ENCODE results near the gene RNF167.

RNF167 gene

DNA sequence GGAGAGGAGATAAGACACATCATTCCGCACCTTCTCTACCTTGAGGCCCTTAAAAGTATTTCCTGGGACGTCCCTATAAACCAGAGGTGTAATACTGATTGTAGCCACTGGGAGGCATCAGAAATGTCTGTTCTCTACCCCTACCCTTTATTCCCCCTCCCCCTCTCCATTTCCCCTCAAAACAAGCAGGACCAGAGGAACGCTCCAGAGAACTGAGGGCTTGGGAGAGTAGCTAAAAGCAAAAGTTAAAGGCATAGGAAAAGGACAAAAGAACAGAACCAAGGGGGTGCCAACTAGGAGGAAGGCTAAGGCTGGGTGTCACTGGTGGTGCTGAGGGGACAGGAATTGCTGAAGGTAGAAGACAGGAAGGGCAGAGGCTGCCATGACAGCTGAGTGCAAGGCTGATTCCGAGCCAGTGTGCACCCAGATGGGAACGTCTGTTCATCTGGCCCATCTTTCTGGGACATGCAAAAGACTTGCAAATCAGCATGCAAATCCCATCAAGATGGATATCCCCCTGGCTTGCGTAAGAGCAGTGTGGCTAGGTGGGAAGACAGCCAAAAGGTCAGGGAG is 40.7 kb downstream of the RNF167 start:
- peak; percentile 74 for DNase-seq (ENCODE audit: low spot score)

DNA sequence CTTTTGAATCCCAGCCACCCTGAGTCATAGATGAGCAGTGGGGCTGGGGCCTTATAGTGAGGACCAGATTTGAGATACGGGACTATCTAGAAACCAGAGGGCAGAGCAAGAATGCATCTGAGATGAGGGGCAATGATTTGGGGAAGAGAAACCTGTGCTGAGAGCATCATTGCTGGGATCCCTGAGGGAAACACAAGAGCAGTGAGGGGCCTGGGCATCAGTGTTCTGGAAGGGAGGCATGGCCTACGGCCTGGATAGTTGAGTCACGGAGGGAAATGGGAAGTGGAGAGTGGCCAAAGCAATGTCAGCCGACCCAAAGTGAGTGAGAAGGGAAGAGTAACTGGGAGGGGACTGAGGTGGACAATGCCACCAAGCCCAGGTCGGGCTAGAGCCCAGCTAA is 42.2 kb downstream of the RNF167 start:
- DNase-seq (ENCODE audit: low spot score), result no peak

DNA sequence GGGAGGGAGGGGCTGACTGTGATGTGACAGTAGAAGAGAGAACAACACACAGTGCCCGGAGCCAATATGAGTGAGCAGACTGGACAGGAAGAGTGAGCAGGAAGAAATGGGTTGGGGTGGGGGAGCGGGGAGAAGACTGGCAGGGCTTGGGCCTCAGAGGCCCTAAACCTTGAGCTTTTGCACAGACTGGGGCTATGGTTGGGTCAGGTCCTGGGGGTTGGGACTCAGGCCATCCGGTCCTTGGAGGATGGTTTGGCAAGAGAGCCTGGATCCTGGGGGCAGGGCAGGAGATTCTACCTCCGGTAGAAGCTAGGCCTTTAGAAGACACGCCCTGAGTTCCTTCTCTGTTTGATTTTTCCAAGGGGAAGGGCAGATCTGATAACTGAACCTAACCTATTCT is 46.3 kb downstream of the RNF167 start:
- no peak for DNase-seq (ENCODE audit: low spot score)

DNA sequence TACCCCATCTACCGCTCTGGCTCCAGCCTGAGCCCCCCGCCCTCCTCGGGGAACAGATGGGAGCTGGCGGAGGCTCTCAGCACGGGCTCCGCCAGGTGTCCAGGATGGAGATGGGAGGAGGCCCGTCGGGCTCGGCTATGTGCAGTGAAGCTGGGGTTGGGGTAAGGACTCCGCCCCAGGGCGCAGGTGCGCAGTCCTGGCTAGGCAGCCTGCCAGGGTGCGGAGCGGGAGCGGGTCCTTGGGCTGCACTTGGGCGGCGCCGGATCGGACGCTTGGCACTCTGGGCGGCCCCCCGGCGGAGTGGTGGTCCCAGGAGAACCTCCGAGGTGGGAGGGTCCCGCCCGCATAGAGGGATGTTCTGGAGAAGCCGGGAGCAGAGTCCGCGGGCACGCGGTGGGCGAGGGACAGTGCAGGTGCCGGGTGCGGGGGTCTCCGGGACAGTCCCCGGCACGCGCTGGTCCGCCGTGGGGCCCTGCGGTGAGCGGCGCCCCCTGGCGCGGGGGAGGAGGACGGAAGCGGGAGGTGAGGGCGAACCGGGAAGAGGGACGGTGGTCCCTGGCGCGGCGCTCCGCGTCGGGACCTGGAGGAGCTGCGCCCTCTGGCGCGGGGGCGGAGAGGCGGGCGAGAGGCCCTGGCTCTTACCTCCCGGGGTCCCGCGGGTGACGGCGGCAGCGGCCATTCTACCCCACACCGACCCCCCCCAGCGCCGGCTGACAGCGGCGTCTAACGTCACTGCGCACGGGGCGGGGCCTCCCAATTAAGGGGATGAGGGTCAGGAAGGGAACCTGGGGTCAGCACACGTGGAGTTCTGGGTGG is 47.1 kb downstream of the RNF167 start, which contains the start of gene CAMTA2:
CAMTA2 (minus strand) TSS at position 725 of the 816 bp plus-strand sequence. CDS start 1,453 bp downstream, outside the sequence.
- peak; percentile 85 for DNase-seq (ENCODE audit: low spot score)

DNA sequence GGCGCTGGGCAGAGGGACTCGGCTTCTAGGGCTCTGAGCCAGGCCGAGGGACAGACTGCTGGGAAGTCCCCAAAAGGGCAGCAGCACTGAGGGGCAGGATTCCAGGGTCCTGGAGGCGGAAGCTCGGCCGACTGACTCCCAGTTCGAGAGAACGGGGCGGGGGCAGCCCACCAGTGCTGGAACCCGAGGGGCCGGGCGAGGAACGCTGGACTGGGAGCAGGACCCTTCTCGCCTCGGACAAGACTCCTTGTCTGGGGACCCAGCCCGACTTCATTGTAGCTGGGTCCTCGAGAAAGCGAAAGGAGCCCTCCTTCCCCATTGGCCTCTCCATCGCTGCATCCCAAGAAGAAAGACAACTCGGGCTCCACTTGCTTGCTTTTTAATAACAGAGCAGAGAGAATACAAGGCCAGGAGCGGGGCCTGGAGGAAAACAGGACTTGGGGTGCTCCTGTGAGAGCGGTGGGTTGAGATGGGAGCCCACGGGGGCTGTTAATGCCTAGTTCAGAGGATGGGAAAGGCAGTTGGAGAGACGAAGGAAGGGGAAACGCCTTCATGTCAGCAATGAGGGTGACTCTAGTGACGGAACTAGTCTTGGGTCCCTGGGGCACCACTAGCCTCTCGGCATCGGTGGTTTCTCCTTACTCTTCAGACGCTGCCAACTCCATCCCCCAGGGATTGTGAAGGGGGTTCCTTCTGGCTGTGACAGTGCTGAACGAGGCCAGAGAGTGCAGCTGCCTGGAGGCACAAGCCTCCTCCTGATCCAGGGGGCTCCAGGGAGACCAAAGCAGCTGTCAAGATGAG is 47.9 kb downstream of the RNF167 start:
- no peak for DNase-seq (ENCODE audit: low spot score)

DNA sequence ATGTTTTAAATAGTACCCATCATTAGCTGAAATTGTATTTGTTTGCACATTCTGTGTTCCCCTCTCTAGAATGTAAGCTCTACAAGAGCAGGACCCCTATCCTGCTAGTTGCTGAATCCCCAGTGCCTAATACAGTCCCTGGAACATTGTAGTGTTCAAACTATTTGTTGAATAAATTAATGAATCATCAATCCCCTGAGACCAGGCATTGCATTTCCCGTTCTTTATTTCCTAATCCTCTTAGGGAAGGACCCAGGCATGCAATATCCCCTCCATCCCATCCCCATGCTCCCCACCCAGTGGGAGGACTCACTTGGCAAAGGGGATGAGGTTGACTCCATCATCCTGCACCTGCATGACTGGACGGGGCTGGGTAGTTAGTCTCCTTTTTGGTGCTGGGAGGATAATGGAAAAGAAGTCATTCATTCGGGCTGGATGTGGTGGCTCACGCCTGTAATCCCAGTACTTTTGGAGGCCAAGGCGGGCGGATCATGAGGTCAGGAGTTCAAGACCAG is 54.1 kb downstream of the RNF167 start:
- no peak for DNase-seq (ENCODE audit: low spot score)

Data from CD4-positive, alpha-beta T cell treated with Interleukin-2 at 100 ng/mL for 4 hours (primary cell).